CD4-positive, alpha-beta T cell treated with Interferon alpha-2 for 1 hour (primary cell): ENCODE results near the gene CFAP97D1.

Source experiments
- DNase-seq, 2 donors: peaks; one replicate each; pipeline ENCODE4 v3.0.0-alpha.2; 2020 to 2022

CFAP97D1 gene

GRCh38 chr17:43830510-43831140 lies 50.4 kb downstream of the CFAP97D1 start:
- DNase-seq = no peak

GRCh38 chr17:43831633-43832032 lies 51.4 kb downstream of the CFAP97D1 start:
- DNase-seq = no peak

DNA sequence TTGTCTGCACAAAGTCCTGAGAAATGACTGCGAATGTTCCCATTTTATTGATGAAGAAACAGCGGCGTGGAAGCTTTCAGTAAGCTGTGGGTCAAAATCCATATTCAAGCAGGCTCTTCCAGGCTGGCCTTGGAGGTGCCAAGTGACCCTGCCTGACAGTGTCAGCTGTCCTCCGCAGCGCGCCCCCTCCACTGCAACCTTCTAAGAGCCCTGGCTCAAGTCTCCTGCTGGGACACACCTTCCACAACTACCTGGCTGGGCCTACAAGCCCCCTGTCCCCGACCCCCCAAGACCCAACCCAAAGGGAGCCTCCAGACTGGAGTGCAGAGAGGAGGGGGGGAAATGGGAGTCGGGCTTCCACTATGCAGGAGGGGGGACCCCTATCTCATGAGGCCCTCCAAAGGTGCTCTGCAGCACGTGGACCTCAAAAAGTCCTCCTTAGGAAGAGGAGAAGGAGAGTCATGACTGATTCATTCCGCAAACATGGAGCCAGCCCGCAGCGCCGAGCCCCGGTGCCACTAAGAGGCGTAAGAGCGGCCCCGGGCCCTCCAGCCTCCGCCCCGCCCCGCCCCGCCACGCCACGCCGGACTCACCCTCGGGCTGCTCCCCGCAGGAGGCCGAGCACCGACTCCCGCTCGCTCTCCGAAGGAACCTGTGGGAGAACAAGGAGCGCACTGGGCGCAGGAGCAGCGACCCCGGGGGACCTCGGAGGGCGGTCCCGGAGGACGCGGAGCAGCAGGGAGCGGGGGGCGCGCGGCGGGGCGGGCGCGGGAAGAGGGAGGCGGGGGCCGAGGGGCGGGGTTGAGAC lies 52.1 kb downstream of the CFAP97D1 start:
- DNase-seq = peak in 1 of 2 donors; percentile 1

DNA sequence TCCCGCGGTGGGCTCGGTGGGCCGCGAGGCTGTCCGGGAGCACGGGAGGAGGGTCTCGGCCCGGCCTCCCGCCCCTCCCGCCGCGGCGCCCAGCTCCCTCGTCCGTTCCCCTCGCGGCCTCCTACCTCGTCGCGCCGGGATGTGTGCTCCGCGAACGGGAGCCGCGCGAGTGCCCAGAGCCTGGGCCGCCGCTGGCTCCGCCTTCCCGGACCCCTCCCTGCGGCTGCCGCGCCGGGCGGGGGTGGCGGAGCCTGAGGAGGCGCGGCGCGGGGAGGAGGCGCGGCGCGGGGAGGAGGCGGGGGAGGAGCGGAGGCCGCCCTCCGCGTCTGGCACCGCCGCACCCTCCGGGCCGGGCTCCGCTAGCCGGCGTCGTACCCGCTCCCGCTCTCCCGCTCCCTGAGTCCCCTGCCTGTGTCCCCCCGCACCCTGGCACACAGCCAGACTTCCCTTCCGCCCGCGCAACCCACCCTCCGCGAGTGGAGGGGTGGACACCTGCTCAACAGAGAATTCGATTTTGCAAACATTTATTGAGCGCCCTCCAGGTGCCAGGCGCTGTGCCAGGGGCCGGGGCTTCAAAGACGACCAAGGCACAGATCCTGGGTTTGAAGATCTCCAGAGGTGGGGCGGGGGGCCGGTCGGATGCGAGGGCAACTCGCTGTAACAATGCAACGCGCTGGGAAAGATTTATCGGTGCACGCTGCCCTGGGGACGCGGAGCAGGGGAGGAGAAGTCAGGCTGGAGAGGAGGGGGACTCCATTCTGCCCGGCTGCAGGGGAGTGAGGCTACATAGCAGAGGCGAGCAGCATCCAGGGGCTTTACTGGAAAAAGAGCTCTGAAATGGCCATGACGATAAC lies 53.0 kb downstream of the CFAP97D1 start, which contains the start of gene MPP3:
MPP3 (minus strand) TSS at position 171 of the 854 bp plus-strand sequence. CDS start 1,240 bp downstream, outside the sequence.
- DNase-seq = peak; percentile 26 to 63

- no peak for DNase-seq
These were observed 53.9 kb downstream of the CFAP97D1 start for GRCh38 chr17:43834106-43834505.
